GM21529 (cell line): Measurements from ENCODE around the gene SERTAD1.
"Not testable (repeated sequence)": the region's sequence is repeated elsewhere in the genome, so short reads cannot be mapped to it uniquely, and the experiment has no call there.

ENCODE experiments used
- ATAC-seq: cut with Tn5 transposase; IDR thresholded peaks from one replicate; pipeline ENCODE4 v1.9.1; 2021; ENCODE audit not compliant: unreplicated experiment

Gene SERTAD1

GRCh38 chr19:40453151-40453735 is 27.5 kb upstream of the SERTAD1 start:
- no peak for ATAC-seq

- ATAC-seq, result no peak
Measured at GRCh38 chr19:40452016-40452415, 26.2 kb upstream of the SERTAD1 start.

- ATAC-seq, result no peak
Measured at GRCh38 chr19:40450664-40451063, 24.9 kb upstream of the SERTAD1 start.

- no peak for ATAC-seq
Measured at GRCh38 chr19:40449506-40449905, 23.7 kb upstream of the SERTAD1 start.

GRCh38 chr19:40446263-40446784 is 20.5 kb upstream of the SERTAD1 start:
- ATAC-seq, result no peak

GRCh38 chr19:40445780-40446262 is 20.0 kb upstream of the SERTAD1 start:
- no peak for ATAC-seq

- no peak for ATAC-seq
Measured at GRCh38 chr19:40444825-40445312, 19.1 kb upstream of the SERTAD1 start.

GRCh38 chr19:40444000-40444824 is 18.4 kb upstream of the SERTAD1 start, which contains the start of gene SERTAD3:
SERTAD3 (minus strand) TSS chr19:40444335; CDS start chr19:40442080, 2,255 bp downstream.
- ATAC-seq, result peak; percentile 60

- ATAC-seq, result peak; percentile 67
Measured at GRCh38 chr19:40443131-40443999, 17.6 kb upstream of the SERTAD1 start.

- ATAC-seq, result no peak
Measured at GRCh38 chr19:40442328-40443130, 16.7 kb upstream of the SERTAD1 start.

- no peak for ATAC-seq
Measured at GRCh38 chr19:40441719-40442253, 16.0 kb upstream of the SERTAD1 start.

- no peak for ATAC-seq
Measured at GRCh38 chr19:40438284-40438683, 12.5 kb upstream of the SERTAD1 start.

- ATAC-seq, result no peak
Measured at GRCh38 chr19:40433391-40434216, 7.8 kb upstream of the SERTAD1 start.

GRCh38 chr19:40432760-40433159 is 7.0 kb upstream of the SERTAD1 start:
- ATAC-seq, result not testable (repeated sequence)

GRCh38 chr19:40431698-40432097 is 5.9 kb upstream of the SERTAD1 start:
- ATAC-seq, result no peak

GRCh38 chr19:40430242-40430641 is 4.5 kb upstream of the SERTAD1 start:
- ATAC-seq, result not testable (repeated sequence)

GRCh38 chr19:40428197-40428596 is 2.4 kb upstream of the SERTAD1 start:
- ATAC-seq, result not testable (repeated sequence)

- ATAC-seq, result no peak
Measured at GRCh38 chr19:40424637-40425449, 949 bp downstream of the SERTAD1 start.
